H9 (cell line): ENCODE results near the gene CCNYL1. TPM values are rescaled to one million over a fixed set of nuclear protein-coding genes. Genes with fewer than 3 reads are reported as not detected.

Experiments
- DNase-seq: peaks from one replicate; pipeline ENCODE4 v3.0.0-alpha.2; 2017
- H2AFZ ChIP-seq: one replicate; pipeline ENCODE4 v1.6.1; 2013; ENCODE audit warnings: mild to moderate bottlenecking, low read length, control low read depth, moderate library complexity
- H2AK5ac ChIP-seq: 2 replicates; pipeline ENCODE4 v1.6.1; 2013; ENCODE audit warnings: low read length, control low read depth, mixed read lengths; ENCODE audit not compliant: insufficient read length
- H2BK120ac ChIP-seq: one replicate; pipeline ENCODE4 v1.6.1; 2013; ENCODE audit warnings: low read depth, mild to moderate bottlenecking, low read length, control low read depth, inconsistent platforms; ENCODE audit not compliant: poor library complexity, severe bottlenecking
- H2BK12ac ChIP-seq: 2 replicates; pipeline ENCODE4 v1.6.1; 2013; ENCODE audit warnings: low read length, control low read depth, mixed read lengths, low read depth; ENCODE audit not compliant: insufficient read length
- H2BK15ac ChIP-seq: 2 replicates; pipeline ENCODE4 v1.6.1; 2013; ENCODE audit warnings: low read depth, low read length, control low read depth
- H2BK20ac ChIP-seq: one replicate; pipeline ENCODE4 v1.6.1; 2013; ENCODE audit warnings: low read depth, mild to moderate bottlenecking, low read length, control low read depth, inconsistent platforms; ENCODE audit not compliant: poor library complexity, severe bottlenecking
- H2BK5ac ChIP-seq: 2 replicates; pipeline ENCODE4 v1.6.1; 2013; ENCODE audit warnings: low read length, control low read depth, mixed read lengths; ENCODE audit not compliant: insufficient read length
- H3K14ac ChIP-seq: 2 replicates; pipeline ENCODE4 v1.6.1; 2013; ENCODE audit warnings: low read length, control low read depth; ENCODE audit not compliant: insufficient read depth
- H3K18ac ChIP-seq: 2 replicates; pipeline ENCODE4 v1.6.1; 2013; ENCODE audit warnings: low read depth, mild to moderate bottlenecking, mixed read lengths, low read length, control low read depth; ENCODE audit not compliant: insufficient read length
- H3K23ac ChIP-seq: 2 replicates; pipeline ENCODE4 v1.6.1; 2013; ENCODE audit warnings: low read length, control low read depth, mixed read lengths, low read depth; ENCODE audit not compliant: insufficient read length
- H3K23me2 ChIP-seq: 2 replicates; pipeline ENCODE4 v1.6.1; 2013; ENCODE audit warnings: low read depth, mild to moderate bottlenecking, mixed read lengths, low read length, control low read depth; ENCODE audit not compliant: insufficient read length, poor library complexity, severe bottlenecking
- H3K27ac ChIP-seq: 2 replicates; pipeline ENCODE4 v1.5.1; 2013; ENCODE audit warnings: low read length, control low read depth, mixed read lengths, low read depth; ENCODE audit not compliant: insufficient read length
- H3K27me3 ChIP-seq: 2 replicates; pipeline ENCODE4 v1.6.1; 2013; ENCODE audit warnings: low read length, control low read depth, inconsistent platforms; ENCODE audit not compliant: insufficient read depth
- H3K4ac ChIP-seq: 2 replicates; pipeline ENCODE4 v1.6.1; 2013; ENCODE audit warnings: low read depth, mild to moderate bottlenecking, control low read depth, inconsistent platforms, low read length, moderate library complexity
- H3K4me1 ChIP-seq: 2 replicates; pipeline ENCODE4 v1.6.1; 2013; ENCODE audit warnings: low read length, control low read depth, inconsistent platforms; ENCODE audit not compliant: insufficient read depth
- H3K4me2 ChIP-seq: 2 replicates; pipeline ENCODE4 v1.6.1; 2013; ENCODE audit warnings: low read length, control low read depth, mixed read lengths; ENCODE audit not compliant: insufficient read length, insufficient read depth
- H3K56ac ChIP-seq: 2 replicates; pipeline ENCODE4 v1.6.1; 2013; ENCODE audit warnings: low read depth, mild to moderate bottlenecking, mixed read lengths, low read length, control low read depth; ENCODE audit not compliant: insufficient read length
- H3K79me1 ChIP-seq: 2 replicates; pipeline ENCODE4 v1.6.1; 2013; ENCODE audit warnings: low read depth, mild to moderate bottlenecking, moderate library complexity, low read length, control low read depth, inconsistent platforms; ENCODE audit not compliant: insufficient read depth, poor library complexity, severe bottlenecking
- H3K79me2 ChIP-seq: 2 replicates; pipeline ENCODE4 v1.6.1; 2013; ENCODE audit warnings: low read length, control low read depth, inconsistent platforms; ENCODE audit not compliant: insufficient read depth
- H3K9ac ChIP-seq: 2 replicates; pipeline ENCODE4 v1.6.1; 2013; ENCODE audit warnings: low read length, control low read depth, mixed read lengths; ENCODE audit not compliant: insufficient read length; ENCODE audit errors: extremely low read depth
- H3K9me3 ChIP-seq: one replicate; pipeline ENCODE4 v1.6.1; 2013; ENCODE audit warnings: low read depth, low read length, inconsistent platforms; ENCODE audit not compliant: control insufficient read depth
- H3T11ph ChIP-seq: one replicate; pipeline ENCODE4 v1.6.1; 2013; ENCODE audit warnings: mild to moderate bottlenecking, low read length, control low read depth, inconsistent platforms
- H4K20me1 ChIP-seq: one replicate; pipeline ENCODE4 v1.6.1; 2013; ENCODE audit not compliant: control insufficient read depth, insufficient read length, insufficient read depth
- H4K5ac ChIP-seq: 2 replicates; pipeline ENCODE4 v1.6.1; 2013; ENCODE audit warnings: low read depth, mild to moderate bottlenecking, mixed read lengths, low read length, control low read depth; ENCODE audit not compliant: insufficient read length
- H4K8ac ChIP-seq: replicated peaks from 2 replicates; pipeline ENCODE4 v1.6.1; 2013; ENCODE audit warnings: low read length, control low read depth, mixed read lengths, low read depth; ENCODE audit not compliant: insufficient read length
- H4K91ac ChIP-seq: 2 replicates; pipeline ENCODE4 v1.6.1; 2013; ENCODE audit warnings: low read depth, mild to moderate bottlenecking, moderate library complexity, mixed read lengths, low read length, control low read depth; ENCODE audit not compliant: insufficient read length
- H3K27ac Mint-ChIP-seq, 3 experiments: 2 replicates in 2 of 3; 3 replicates in 1 of 3; pipeline ENCODE4 v1.8.0; 2020 to 2021; ENCODE audit warnings: mixed read lengths in 3 of 3, mild to moderate bottlenecking in 1 of 3, moderate library complexity in 1 of 3
- H3K27me3 Mint-ChIP-seq: 2 replicates; pipeline ENCODE4 v1.8.0; 2021; ENCODE audit warnings: low read depth, mild to moderate bottlenecking, moderate library complexity, mixed read lengths
- H3K36me3 Mint-ChIP-seq, 3 experiments: 2 replicates in 2 of 3; 3 replicates in 1 of 3; pipeline ENCODE4 v1.8.0; 2020 to 2021; ENCODE audit warnings: low read depth in 3 of 3, mixed read lengths in 3 of 3; ENCODE audit not compliant: insufficient read depth in 1 of 3
- H3K4me1 Mint-ChIP-seq, 2 experiments: 2 replicates each; pipeline ENCODE4 v1.8.0; 2020; ENCODE audit warnings: mixed read lengths in 2 of 2
- H3K4me3 Mint-ChIP-seq, 2 experiments: 2 replicates in 1 of 2; 3 replicates in 1 of 2; pipeline ENCODE4 v1.8.0; 2020 to 2021; ENCODE audit warnings: mild to moderate bottlenecking in 2 of 2, mixed read lengths in 2 of 2, moderate library complexity in 1 of 2
- H3K9me3 Mint-ChIP-seq, 2 experiments: 2 replicates in 1 of 2; 3 replicates in 1 of 2; pipeline ENCODE4 v1.8.0; 2020; ENCODE audit warnings: mild to moderate bottlenecking in 2 of 2, mixed read lengths in 2 of 2, moderate library complexity in 1 of 2
- WGBS: extraction: QIAGEN DNeasy Blood & Tissue Kit; methylation state at CpG from one replicate; pipeline ENCODE4 v1.1.7; 2013; ENCODE audit warnings: missing lambda C conversion rate, low lambda C conversion rate, mixed read lengths; ENCODE audit not compliant: insufficient read length; ENCODE audit errors: extremely low coverage; 5-methylcytosine and 5-hydroxymethylcytosine counted together
- total RNA-seq: library from RNA; stranded (reverse); gene quantifications from 2 replicates; pipeline ENCODE4 v1.2.1, GENCODE V29; 2021
- TF ChIP-seq, protein P1 (sequence below): fragments of 200-600 bp; sonication (generic); conservative IDR thresholded peaks from 3 replicates; pipeline ENCODE4 v1.8.0; 2021; ENCODE audit warnings: antibody characterized with exemption, mild to moderate bottlenecking

Gene CCNYL1
- total RNA-seq, 1 experiment from 2014 or later, result 27.0 TPM

DNA sequence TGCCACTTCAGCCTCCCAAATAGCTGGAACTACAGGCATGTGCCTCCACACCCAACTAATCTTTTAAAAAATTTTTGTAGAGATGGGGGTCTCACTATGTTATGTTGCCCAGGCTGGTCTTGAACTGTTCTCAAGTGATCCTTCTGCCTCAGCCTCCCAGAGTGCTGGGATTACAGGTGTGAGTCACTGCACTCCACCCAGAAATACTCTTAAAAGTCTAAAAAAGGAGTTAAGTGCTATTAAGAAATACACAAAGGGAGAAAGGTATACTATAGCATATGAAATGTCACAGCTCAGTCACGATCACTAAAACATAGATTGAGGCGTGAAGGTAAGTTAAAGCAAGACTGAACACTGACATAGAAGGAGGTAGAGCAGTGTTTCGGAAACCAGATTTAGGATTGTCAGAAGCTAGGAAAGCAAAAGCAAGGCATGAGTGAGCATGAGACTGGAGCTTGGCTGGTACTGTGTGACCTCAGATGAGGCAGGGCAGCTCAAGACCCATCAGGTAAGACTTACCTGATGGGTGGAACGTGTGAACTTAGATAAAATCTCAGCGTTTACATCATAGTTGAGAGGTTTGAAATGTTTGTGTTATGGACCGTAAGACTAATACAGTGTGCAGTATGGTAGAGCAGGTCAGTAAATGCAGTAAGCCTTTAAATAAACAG is 9.2 kb downstream of the CCNYL1 start:
- Histone ChIP-seq H4K20me1 (no peaks in the 10 kb centered on the region), H4K91ac (no peak overlapping the region), H3K27me3 (no peaks in the 10 kb centered on the region), H3K4ac (no peak overlapping the region), H3K4me1 (no peaks in the 10 kb centered on the region), H3K23me2 (no peaks in the 10 kb centered on the region), H3K56ac (no peak overlapping the region), H2BK20ac (no peak overlapping the region), H3K9ac (no peak overlapping the region), H2BK15ac (no peak overlapping the region), H4K5ac (no peak overlapping the region), H3K9me3 (no peaks in the 10 kb centered on the region), H2BK12ac (no peak overlapping the region), H2AK5ac (no peak overlapping the region), H3K27ac (no peak overlapping the region), H3K23ac (no peak overlapping the region), H3K18ac (no peak overlapping the region), H3K79me2 (no peaks in the 10 kb centered on the region; the same call in 1 of the 2 replicates), H3K14ac (no peak overlapping the region), H4K8ac (no peak overlapping the region), H3K79me1 (peaks cover 8% of the 10 kb centered on the region), H2BK5ac (no peak overlapping the region), H3T11ph (no peak overlapping the region), H3K4me2 (no peak overlapping the region), H2AFZ (no peak overlapping the region), H2BK120ac (no peak overlapping the region)
- Mint-ChIP-seq H3K27me3 (peaks cover 2% of the 10 kb centered on the region), H3K9me3 (no peaks in the 10 kb centered on the region), H3K4me3 (no peak overlapping the region), H3K36me3 (peaks cover 4 to 27% (median 13%) of the 10 kb centered on the region in 3 experiments; a peak in 6 of 7 replicates), H3K27ac (peak overlapping the region in 1 of 3 experiments; percentile 47; a peak in 2 of 7 replicates), H3K4me1 (peaks cover 11 to 21% of the 10 kb centered on the region in 2 experiments)
- TF ChIP-seq, protein P1, sequence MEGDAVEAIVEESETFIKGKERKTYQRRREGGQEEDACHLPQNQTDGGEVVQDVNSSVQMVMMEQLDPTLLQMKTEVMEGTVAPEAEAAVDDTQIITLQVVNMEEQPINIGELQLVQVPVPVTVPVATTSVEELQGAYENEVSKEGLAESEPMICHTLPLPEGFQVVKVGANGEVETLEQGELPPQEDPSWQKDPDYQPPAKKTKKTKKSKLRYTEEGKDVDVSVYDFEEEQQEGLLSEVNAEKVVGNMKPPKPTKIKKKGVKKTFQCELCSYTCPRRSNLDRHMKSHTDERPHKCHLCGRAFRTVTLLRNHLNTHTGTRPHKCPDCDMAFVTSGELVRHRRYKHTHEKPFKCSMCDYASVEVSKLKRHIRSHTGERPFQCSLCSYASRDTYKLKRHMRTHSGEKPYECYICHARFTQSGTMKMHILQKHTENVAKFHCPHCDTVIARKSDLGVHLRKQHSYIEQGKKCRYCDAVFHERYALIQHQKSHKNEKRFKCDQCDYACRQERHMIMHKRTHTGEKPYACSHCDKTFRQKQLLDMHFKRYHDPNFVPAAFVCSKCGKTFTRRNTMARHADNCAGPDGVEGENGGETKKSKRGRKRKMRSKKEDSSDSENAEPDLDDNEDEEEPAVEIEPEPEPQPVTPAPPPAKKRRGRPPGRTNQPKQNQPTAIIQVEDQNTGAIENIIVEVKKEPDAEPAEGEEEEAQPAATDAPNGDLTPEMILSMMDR, result no peak
- DNase-seq, result no peak
- WGBS, result no CpG with 5 or more reads among the region's 6 CpGs
